Dedifferentiated amniotic fluid mesenchymal stem cell (primary cell): Measurements from ENCODE around the gene RPL7A.
"Not testable (repeated sequence)": the region's sequence is repeated elsewhere in the genome, so short reads cannot be mapped to it uniquely, and the experiment has no call there.

Source experiments
- DNase-seq: peaks from one replicate; pipeline ENCODE4 v3.0.0-alpha.2; 2016; ENCODE audit errors: extremely low spot score

The RPL7A gene

GRCh38 chr9:133389025-133389557 is 41.1 kb downstream of the RPL7A start:
- no peak for DNase-seq

DNA sequence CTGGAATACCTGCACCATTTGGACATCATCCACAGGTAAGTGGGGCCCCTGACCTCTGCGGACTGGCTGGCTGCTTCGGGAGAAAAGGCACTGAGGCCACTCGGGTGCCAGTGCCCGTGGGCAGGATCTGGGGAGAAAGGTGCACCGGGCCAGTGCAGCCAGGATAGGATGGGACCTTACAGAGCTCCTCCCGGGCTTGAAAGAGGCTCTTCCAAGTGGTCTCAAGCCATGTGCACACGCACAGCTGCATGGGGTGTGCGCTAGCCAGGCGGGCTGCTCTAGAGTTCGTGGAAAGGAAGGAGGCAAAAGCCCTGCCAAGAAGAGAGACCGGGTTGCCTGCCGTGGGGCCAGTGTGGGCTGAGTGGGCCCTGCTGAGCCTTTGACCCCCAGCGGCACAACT is 41.5 kb downstream of the RPL7A start:
- DNase-seq: no peak

- DNase-seq: no peak
Observed at GRCh38 chr9:133390713-133391112, 42.7 kb downstream of the RPL7A start.

DNA sequence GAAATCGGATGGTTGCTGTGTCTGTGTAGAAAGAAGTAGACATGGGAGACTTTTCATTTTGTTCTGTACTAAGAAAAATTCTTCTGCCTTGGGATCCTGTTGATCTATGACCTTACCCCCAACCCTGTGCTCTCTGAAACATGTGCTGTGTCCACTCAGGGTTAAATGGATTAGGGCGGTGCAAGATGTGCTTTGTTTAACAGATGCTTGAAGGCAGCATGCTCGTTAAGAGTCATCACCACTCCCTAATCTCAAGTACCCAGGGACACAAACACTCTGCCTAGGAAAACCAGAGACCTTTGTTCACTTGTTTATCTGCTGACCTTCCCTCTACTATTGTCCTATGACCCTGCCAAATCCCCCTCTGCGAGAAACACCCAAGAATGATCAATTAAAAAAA is 43.4 kb downstream of the RPL7A start:
- not testable (repeated sequence) for DNase-seq

DNA sequence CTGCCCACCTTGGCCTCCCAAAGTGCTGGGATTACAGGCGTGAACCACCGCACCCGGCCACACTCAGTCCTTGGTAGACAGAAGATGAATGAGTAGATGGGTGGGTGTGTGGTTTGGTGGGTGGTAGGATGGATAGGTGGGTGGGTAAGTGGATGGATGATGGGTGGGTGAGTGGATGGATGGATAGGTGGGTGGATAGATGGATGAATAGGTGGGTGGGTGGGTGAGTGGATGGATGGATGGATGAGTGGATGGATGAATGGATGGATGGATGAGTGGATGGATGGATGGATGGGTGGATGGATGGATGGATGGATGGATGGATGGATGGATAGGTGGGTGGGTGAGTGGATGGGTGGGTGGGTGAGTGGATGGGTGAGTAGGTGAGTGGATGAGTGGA is 44.3 kb downstream of the RPL7A start:
- DNase-seq: not testable (repeated sequence)

DNA sequence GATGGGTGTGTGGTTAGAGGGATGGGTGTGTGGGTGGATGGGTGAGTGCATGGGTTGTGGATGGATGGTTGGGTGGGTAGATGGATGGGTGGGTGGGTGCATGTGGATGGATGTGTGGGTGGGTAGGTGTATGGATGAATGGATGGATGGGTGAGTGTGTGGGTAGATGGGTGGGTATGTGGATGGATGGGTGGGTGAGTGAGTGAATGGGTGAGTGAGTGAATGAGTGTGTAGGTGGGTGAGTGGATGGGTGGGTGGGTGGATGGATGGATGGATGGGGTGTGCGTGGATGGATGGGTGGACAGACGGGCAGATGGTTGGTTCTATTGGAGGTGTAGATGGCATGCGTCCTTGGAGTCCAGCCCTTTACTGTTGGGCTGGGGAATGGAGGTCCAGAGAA is 45.4 kb downstream of the RPL7A start:
- DNase-seq: no peak

DNA sequence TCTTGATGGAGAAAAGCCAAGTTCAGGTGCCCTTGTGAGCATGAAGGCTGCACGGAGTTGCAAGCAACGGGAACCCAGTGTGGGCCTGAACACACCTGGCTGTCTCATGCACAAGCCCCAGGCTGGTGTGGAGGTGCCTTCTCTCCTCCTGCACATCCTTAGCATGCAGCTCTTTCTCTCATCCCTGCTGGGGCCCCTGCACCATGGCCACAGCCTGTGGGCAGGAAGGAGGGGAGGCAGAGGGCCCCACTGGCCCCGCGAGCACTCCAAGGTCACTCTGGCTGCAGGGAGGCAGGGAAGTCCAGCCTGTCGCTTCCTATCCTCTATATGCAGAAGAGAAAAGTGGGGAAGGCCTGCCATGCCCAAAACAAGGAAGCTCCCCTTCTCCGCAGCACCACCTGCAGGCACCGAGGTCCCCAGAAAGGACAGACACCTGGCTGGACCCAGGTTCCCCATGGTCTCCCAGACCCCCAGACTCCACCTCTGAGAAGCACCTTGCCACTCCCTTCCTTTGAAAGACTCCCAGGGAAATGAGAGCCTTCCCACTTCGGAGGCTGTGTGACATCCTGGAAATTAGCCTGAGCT is 46.8 kb downstream of the RPL7A start:
- no peak for DNase-seq

DNA sequence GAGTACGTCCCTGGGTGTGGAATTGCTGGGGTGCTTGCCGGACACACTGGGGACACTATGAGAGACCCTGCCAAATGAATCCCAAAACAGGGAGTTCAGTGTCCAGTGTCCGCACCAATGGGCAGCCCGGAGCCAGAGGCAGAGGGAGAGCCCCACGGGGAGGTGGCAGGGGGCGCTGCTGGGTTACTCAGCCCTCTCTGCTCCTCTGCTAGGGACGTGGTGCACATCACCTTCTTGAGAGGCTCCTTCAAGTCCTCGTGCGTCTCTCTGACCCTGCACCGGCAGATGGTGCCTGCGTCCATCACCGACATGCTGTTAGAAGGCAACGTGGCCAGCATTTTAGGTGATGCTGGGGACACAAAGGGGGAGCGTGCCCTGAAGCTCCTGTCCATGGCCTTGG is 48.9 kb downstream of the RPL7A start:
- DNase-seq: no peak

DNA sequence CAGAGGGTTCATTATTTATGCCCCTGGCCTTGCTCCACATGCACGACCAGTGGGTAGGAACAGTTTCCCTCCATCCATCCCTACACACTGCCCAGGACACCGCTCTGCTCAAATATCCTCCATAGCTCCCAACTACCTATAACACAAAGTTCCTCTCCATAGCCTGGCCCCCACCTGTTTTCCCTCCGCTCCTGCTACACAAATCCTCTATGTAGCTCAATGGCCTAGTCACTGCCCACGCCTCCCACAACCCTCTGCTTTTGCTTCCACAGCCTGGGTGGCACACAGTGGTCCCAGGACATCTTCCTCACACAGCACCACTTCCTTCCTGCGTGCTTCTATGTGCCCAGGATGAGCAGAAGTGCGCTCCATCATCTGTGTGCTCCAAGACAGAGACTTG is 49.4 kb downstream of the RPL7A start:
- DNase-seq: no peak

DNA sequence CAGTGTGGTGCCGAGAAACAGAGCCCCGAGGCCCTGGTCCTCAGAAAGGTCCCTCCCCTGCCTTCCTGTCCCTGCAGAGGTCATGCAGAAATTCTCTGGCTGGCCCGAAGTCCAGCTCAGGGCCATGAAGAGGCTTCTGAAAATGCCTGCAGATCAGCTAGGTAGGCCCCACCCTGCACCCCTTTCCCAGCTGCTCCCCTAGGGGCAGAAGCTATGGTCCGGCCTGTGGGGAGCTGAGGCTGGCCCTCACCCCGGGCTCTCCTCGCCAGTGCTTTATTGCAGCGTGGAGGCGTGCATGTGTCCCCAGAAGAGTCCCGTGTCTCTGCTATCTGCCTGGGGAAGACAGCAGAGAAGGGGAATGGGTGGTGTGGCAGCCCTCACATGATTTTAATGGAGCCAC is 49.9 kb downstream of the RPL7A start:
- DNase-seq: no peak

DNA sequence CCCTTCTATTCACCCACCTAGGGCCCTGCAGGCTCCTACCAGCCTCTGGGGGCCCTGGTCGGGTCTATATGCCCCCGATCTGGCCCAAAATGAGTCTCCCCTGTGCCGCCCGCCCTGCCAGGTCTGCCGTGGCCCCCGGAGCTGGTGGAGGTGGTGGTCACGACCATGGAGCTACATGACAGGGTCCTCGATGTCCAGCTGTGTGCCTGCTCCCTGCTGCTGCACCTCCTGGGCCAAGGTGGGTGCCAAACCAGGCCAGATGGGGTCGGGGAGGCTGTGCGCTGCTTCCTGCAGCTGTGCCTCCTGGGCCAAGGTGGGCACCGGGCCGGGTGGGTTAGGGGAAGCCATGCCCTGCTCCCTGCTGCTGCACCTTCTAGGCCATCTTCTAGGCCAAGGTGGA is 52.3 kb downstream of the RPL7A start:
- no peak for DNase-seq
